DND-41 (cell line): ENCODE measurements around the gene MED13.

Experiments
- CTCF ChIP-seq: IDR thresholded peaks from 2 replicates; pipeline ENCODE4 v1.5.1; 2012; ENCODE audit warnings: borderline replicate concordance, low read length, moderate library complexity, mild to moderate bottlenecking; ENCODE audit not compliant: poor library complexity, severe bottlenecking; ENCODE audit errors: extremely low read depth
- EZH2 ChIP-seq: IDR thresholded peaks from 3 replicates; pipeline ENCODE4 v1.6.1; 2012; ENCODE audit warnings: borderline replicate concordance, low read depth, mild to moderate bottlenecking, moderate library complexity, low read length, inconsistent platforms; ENCODE audit not compliant: severe bottlenecking

DNA sequence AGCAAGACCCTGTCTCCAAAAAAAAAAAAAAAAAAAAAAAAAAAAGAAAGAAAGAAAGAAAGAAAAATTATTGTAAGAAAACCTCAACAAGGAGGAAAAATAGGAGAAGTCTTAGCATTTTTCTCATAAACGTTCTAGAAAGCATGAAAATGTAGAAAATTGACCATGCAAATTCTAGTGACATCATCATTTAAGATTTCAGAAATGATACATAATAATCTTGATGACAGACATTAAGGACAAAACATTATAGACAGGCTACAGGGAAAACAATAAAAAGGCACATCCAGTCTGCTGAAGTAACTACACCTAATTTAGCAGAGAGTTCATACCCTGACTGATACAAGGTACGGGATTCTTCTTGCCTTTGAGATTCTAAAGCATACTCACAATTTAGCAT, 21.9 kb downstream of the MED13 start:
- TF ChIP-seq CTCF (no peak), EZH2 (no peak)
